HCT116 (cell line): ENCODE measurements around the gene ACER2. TPM values are rescaled to one million over a fixed set of nuclear protein-coding genes. Genes with fewer than 3 reads are reported as not detected.

Source experiments
- ATAC-seq: fragments of 200-7000 bp; cut with Tn5 transposase; 2 replicates; pipeline ENCODE4 v1.9.1; 2020; ENCODE audit warnings: mild to moderate bottlenecking, moderate library complexity
- BruUV-seq: library from RNA; stranded (reverse); fragments of 400-500 nt; replicated peaks from 2 replicates; lab custom pipeline; 2021; lab: Mats Ljungman, UMichigan
- CTCF ChIA-PET: fragments of 300-600 bp; sonication (Branson Sonifier 250); formaldehyde crosslinking; loops from one replicate; lab custom pipeline; 2021; ENCODE audit warnings: antibody characterized with exemption; lab: Charles Lee
- POLR2A ChIA-PET: fragments of 300-600, 350-600 bp; sonication (Branson Sonifier 250); formaldehyde crosslinking; loops from one replicate; lab custom pipeline; 2021; ENCODE audit warnings: antibody characterized with exemption; lab: Charles Lee
- RAD21 ChIA-PET, 2 experiments: fragments of 300-600 bp; sonication (Branson Sonifier 250); formaldehyde crosslinking; loops; one replicate each; lab custom pipeline; 2023; ENCODE audit warnings: low total read pairs in 2 of 2; ENCODE audit not compliant: uncharacterized antibody in 2 of 2, unreplicated experiment in 2 of 2, low non-redundant PET in 1 of 2; lab: Charles Lee
- DNase-seq: peaks from one replicate; pipeline ENCODE4 v3.0.0-alpha.2; 2010; ENCODE audit warnings: low read depth, low spot score
- H2AFZ ChIP-seq: fragments of 200-600 bp; shearing (Covaris generic), sonication (generic); 2 replicates; pipeline ENCODE4 v1.6.1; 2017; ENCODE audit warnings: low read depth, mixed run types, mixed read lengths, antibody characterized with exemption, low read length; ENCODE audit not compliant: poor library complexity, severe bottlenecking
- H3K27ac ChIP-seq: 2 replicates; pipeline ENCODE4 v1.5.1; 2012; ENCODE audit warnings: low read depth, low read length
- H3K27me3 ChIP-seq: fragments of 200-600 bp; sonication (generic); 2 replicates; pipeline ENCODE4 v1.6.1; 2016; ENCODE audit warnings: mixed run types, low read length, mixed read lengths; ENCODE audit not compliant: insufficient read depth
- H3K36me3 ChIP-seq, 2 experiments: fragments of 200-500 bp in 1 of 2; fragments of 200-600 bp in 1 of 2; sonication (Bioruptor generic) in 1 of 2; sonication (generic) in 1 of 2; 2 replicates each; pipeline versions ENCODE4 v1.5.1 to v1.6.1; 2014 to 2016; ENCODE audit warnings: low read length in 2 of 2, inconsistent platforms in 1 of 2, mixed read lengths in 1 of 2, mixed run types in 1 of 2; ENCODE audit not compliant: insufficient read depth in 2 of 2, control insufficient read depth in 1 of 2
- H3K4me1 ChIP-seq, 2 experiments: fragments of 200-600 bp in 1 of 2; sonication (generic) in 1 of 2; 2 replicates each; pipeline versions ENCODE4 v1.5.1 to v1.6.1; 2012 to 2017; ENCODE audit warnings: low read length in 2 of 2, inconsistent platforms in 1 of 2, mild to moderate bottlenecking in 1 of 2, mixed read lengths in 1 of 2, mixed run types in 1 of 2, moderate library complexity in 1 of 2; ENCODE audit not compliant: insufficient read depth in 2 of 2, control insufficient read depth in 1 of 2
- H3K4me2 ChIP-seq: fragments of 200-600 bp; sonication (generic); 2 replicates; pipeline ENCODE4 v1.6.1; 2017; ENCODE audit warnings: mixed run types, low read length, mixed read lengths
- H3K4me3 ChIP-seq, 2 experiments: fragments of 200-600 bp in 1 of 2; sonication (generic) in 1 of 2; replicated peaks in 1 of 2; 2 replicates each; pipeline ENCODE4 v1.5.1; 2011 to 2016; ENCODE audit warnings: low read length in 2 of 2, control low read depth in 1 of 2, low read depth in 1 of 2, mild to moderate bottlenecking in 1 of 2, mixed read lengths in 1 of 2, mixed run types in 1 of 2
- H3K79me2 ChIP-seq: fragments of 200-600 bp; sonication (generic); 2 replicates; pipeline ENCODE4 v1.6.1; 2017; ENCODE audit warnings: mild to moderate bottlenecking, mixed run types, low read length, moderate library complexity, mixed read lengths; ENCODE audit not compliant: insufficient read depth
- H3K9ac ChIP-seq: fragments of 200-600 bp; sonication (generic); 2 replicates; pipeline ENCODE4 v1.6.1; 2016; ENCODE audit warnings: low read length, mixed read lengths
- H3K9me2 ChIP-seq: fragments of 200-600 bp; sonication (generic), shearing (Covaris generic); 2 replicates; pipeline ENCODE4 v1.6.1; 2017; ENCODE audit warnings: mixed run types, mild to moderate bottlenecking, moderate library complexity; ENCODE audit not compliant: insufficient read depth
- H3K9me3 ChIP-seq, 2 experiments: fragments of 200-500 bp in 1 of 2; fragments of 200-600 bp in 1 of 2; sonication (Bioruptor generic) in 1 of 2; sonication (generic) in 1 of 2; 2 replicates each; pipeline ENCODE4 v1.6.1; 2014 to 2017; ENCODE audit warnings: low read length in 2 of 2, mixed read lengths in 2 of 2, inconsistent platforms in 1 of 2, low read depth in 1 of 2, mild to moderate bottlenecking in 1 of 2, mixed run types in 1 of 2, moderate library complexity in 1 of 2; ENCODE audit not compliant: control insufficient read depth in 1 of 2, insufficient read depth in 1 of 2
- H4K20me1 ChIP-seq: fragments of 200-600 bp; sonication (generic), shearing (Covaris generic); 2 replicates; pipeline ENCODE4 v1.6.1; 2017; ENCODE audit warnings: mixed run types, mild to moderate bottlenecking, moderate library complexity; ENCODE audit not compliant: insufficient read depth
- ATF3 ChIP-seq: IDR thresholded peaks from 2 replicates; pipeline ENCODE4 v1.6.1; 2012
- CEBPB ChIP-seq: IDR thresholded peaks from 2 replicates; pipeline ENCODE4 v1.6.1; 2012; ENCODE audit warnings: low read depth
- CTCF ChIP-seq, 3 experiments: fragments of 200-600 bp in 1 of 3; sonication (generic) in 1 of 3; IDR thresholded peaks in 2 of 3; conservative IDR thresholded peaks in 1 of 3; 2 replicates each; pipeline ENCODE4 v1.5.1; 2012 to 2017; ENCODE audit warnings: low read depth in 2 of 3, low read length in 2 of 3, antibody characterized with exemption in 1 of 3, borderline replicate concordance in 1 of 3, control low read depth in 1 of 3, mild to moderate bottlenecking in 1 of 3, mixed read lengths in 1 of 3, mixed run types in 1 of 3, moderate library complexity in 1 of 3; ENCODE audit not compliant: insufficient read depth in 1 of 3
- EGR1 ChIP-seq: IDR thresholded peaks from 2 replicates; pipeline ENCODE4 v1.6.1; 2012; ENCODE audit warnings: low read depth
- ELF1 ChIP-seq: IDR thresholded peaks from 2 replicates; pipeline ENCODE4 v1.6.1; 2012; ENCODE audit warnings: low read depth, borderline replicate concordance
- EZH2 ChIP-seq: fragments of 200-600 bp; sonication (generic); IDR thresholded peaks from 2 replicates; pipeline ENCODE4 v1.6.1; 2017; ENCODE audit warnings: antibody characterized with exemption, mixed run types
- EZH2phosphoT487 ChIP-seq: fragments of 200-600 bp; IDR thresholded peaks from 2 replicates; pipeline ENCODE4 v1.6.1; 2018; ENCODE audit warnings: antibody characterized with exemption, borderline replicate concordance
- FOSL1 ChIP-seq: IDR thresholded peaks from 2 replicates; pipeline ENCODE4 v1.6.1; 2012; ENCODE audit warnings: low read depth
- MAX ChIP-seq: IDR thresholded peaks from 2 replicates; pipeline ENCODE4 v1.6.1; 2012
- POLR2A ChIP-seq: IDR thresholded peaks from 2 replicates; pipeline ENCODE4 v1.7.0; 2011; ENCODE audit warnings: borderline replicate concordance; ENCODE audit not compliant: insufficient read depth, insufficient read length; ENCODE audit errors: extremely low read depth
- POLR2AphosphoS5 ChIP-seq: IDR thresholded peaks from 2 replicates; pipeline ENCODE4 v1.6.1; 2011; ENCODE audit warnings: mild to moderate bottlenecking, low read depth, low read length, moderate library complexity
- RAD21 ChIP-seq: IDR thresholded peaks from 2 replicates; pipeline ENCODE4 v1.6.1; 2012; ENCODE audit warnings: low read depth, mild to moderate bottlenecking
- REST ChIP-seq: IDR thresholded peaks from 2 replicates; pipeline ENCODE4 v1.6.1; 2012; ENCODE audit warnings: low read depth
- SIN3A ChIP-seq: IDR thresholded peaks from 2 replicates; pipeline ENCODE4 v1.6.1; 2012; ENCODE audit warnings: low read depth
- SP1 ChIP-seq: IDR thresholded peaks from 2 replicates; pipeline ENCODE4 v1.6.1; 2012; ENCODE audit warnings: low read depth
- SRF ChIP-seq: IDR thresholded peaks from 2 replicates; pipeline ENCODE4 v1.6.1; 2012; ENCODE audit warnings: low read depth
- YY1 ChIP-seq: IDR thresholded peaks from 2 replicates; pipeline ENCODE4 v1.6.1; 2011; ENCODE audit warnings: low read length, low read depth, moderate library complexity, mild to moderate bottlenecking; ENCODE audit not compliant: insufficient replicate concordance; ENCODE audit errors: extremely low read depth
- ZFX ChIP-seq: fragments of 450-650 bp; IDR thresholded peaks from 2 replicates; pipeline ENCODE4 v1.6.1; 2017
- ZNF274 ChIP-seq: fragments of 200-500 bp; sonication (Bioruptor generic); IDR thresholded peaks from 2 replicates; pipeline ENCODE4 v1.6.1; 2014; ENCODE audit warnings: mild to moderate bottlenecking, low read depth, low read length, inconsistent platforms
- intact Hi-C: fragments of 100-400 bp; cut with micrococcal nuclease; formaldehyde crosslinking; loops from 2 replicates; pipeline ENCODE4 v1.10.0; 2022
- total RNA-seq: library from RNA; stranded (reverse); gene quantifications from one replicate; pipeline ENCODE4 v1.2.1, GENCODE V29; 2021; ENCODE audit not compliant: unreplicated experiment

ACER2 gene
- total RNA-seq, 1 experiment from 2014 or later = 4.3 TPM

- Histone ChIP-seq H3K9me2 (no peaks in the 10 kb centered on the region), H4K20me1 (no peaks in the 10 kb centered on the region), H3K27me3 (no peaks in the 10 kb centered on the region), H3K4me2 (peak overlapping the region; percentile 100), H3K9me3 (no peaks in the 10 kb centered on the region)
- peak; percentile 60 for ATAC-seq
- RAD21 ChIA-PET = no interaction called here
- no peak for TF ChIP-seq ATF3
- TF ChIP-seq FOSL1 = no peak
- TF ChIP-seq SIN3A = no peak
- no peak for TF ChIP-seq MAX
- TF ChIP-seq RAD21 = no peak
- TF ChIP-seq POLR2A = no peak
- TF ChIP-seq SRF = no peak; the same call in 1 of the 2 replicates
- no peak for TF ChIP-seq EZH2
- no peak for TF ChIP-seq ELF1
- no peak for TF ChIP-seq REST
- TF ChIP-seq POLR2AphosphoS5 = no peak
- no peak for TF ChIP-seq ZFX
- TF ChIP-seq EZH2phosphoT487 = no peak
- TF ChIP-seq EGR1 = no peak
- no peak for TF ChIP-seq ZNF274
- no peak for TF ChIP-seq YY1
- TF ChIP-seq SP1 = no peak
- no peak for TF ChIP-seq CTCF (IDR thresholded peaks at IDR 0.05 in 2 of 3, conservative IDR thresholded peaks at IDR 0.05 in 1 of 3; ENCODE audit: borderline replicate concordance in 1 of 3, insufficient read depth in 1 of 3, low read depth in 2 of 3, low read length in 2 of 3)
- TF ChIP-seq CEBPB = no peak
- TF ChIP-seq, all 23 proteins: peak for 0
- Histone ChIP-seq H3K9ac (peak overlapping the region; percentile 65), H3K4me3 (peak overlapping the region; percentile 78 to 88), H2AFZ (peak overlapping the region; percentile 81), H3K4me1 (peaks cover 9 to 29% of the 10 kb centered on the region in 2 experiments), H3K27ac (peak overlapping the region; percentile 63; the same call in 1 of the 2 replicates), H3K79me2 (no peaks in the 10 kb centered on the region), H3K36me3 (no peaks in the 10 kb centered on the region)
- ChIA-PET POLR2A (interaction anchor here (0.9 to 1.2 kb wide), 2 partner anchors 34 to 360 kb away, joined by 3 read pairs; partner anchors contain the start of gene RRAGA), CTCF (no interaction called here)
- peak; percentile 8 for DNase-seq
- intact Hi-C loops = no loop called here
- no TSS peak for BruUV-seq
These were observed 789 bp downstream of the ACER2 start for GRCh38 chr9:19409401-19410194.
